Type B pancreatic cell (in vitro differentiated cells): Measurements from ENCODE around the gene NUDT8. TPM values are rescaled to one million over a fixed set of nuclear protein-coding genes. Genes with fewer than 3 reads are reported as not detected.

Experiments used
- DNase-seq: peaks from one replicate; pipeline ENCODE4 v3.0.0; 2021; ENCODE audit warnings: mixed read lengths; ENCODE audit not compliant: unreplicated experiment; ENCODE audit errors: extremely low spot score
- H3K27ac Mint-ChIP-seq: 2 replicates; pipeline ENCODE4 v1.8.0; 2021; ENCODE audit warnings: mild to moderate bottlenecking, mixed read lengths
- H3K27me3 Mint-ChIP-seq: 2 replicates; pipeline ENCODE4 v1.8.0; 2021; ENCODE audit warnings: mixed read lengths
- H3K36me3 Mint-ChIP-seq: 2 replicates; pipeline ENCODE4 v1.8.0; 2021; ENCODE audit warnings: mixed read lengths
- H3K4me1 Mint-ChIP-seq: one replicate; pipeline ENCODE4 v1.8.0; 2021; ENCODE audit warnings: mixed read lengths; ENCODE audit not compliant: unreplicated experiment
- H3K4me3 Mint-ChIP-seq: 2 replicates; pipeline ENCODE4 v1.8.0; 2021; ENCODE audit warnings: mild to moderate bottlenecking, mixed read lengths
- H3K9me3 Mint-ChIP-seq: 2 replicates; pipeline ENCODE4 v1.8.0; 2021; ENCODE audit warnings: mixed read lengths
- CTCF ChIP-seq: fragments of 200-600 bp; sonication (generic); conservative IDR thresholded peaks from 2 replicates; pipeline ENCODE4 v1.5.0; 2021; ENCODE audit warnings: antibody characterized with exemption, mild to moderate bottlenecking
- long read RNA-seq: library from polyadenylated mRNA; unstranded; transcript quantifications from one replicate; pipeline ENCODE4 v2.0.0, GENCODE V29; 2020
- total RNA-seq: library from RNA; stranded (reverse); gene quantifications from 2 replicates; pipeline ENCODE4 v1.2.1, GENCODE V29; 2021; ENCODE audit warnings: low replicate concordance

The NUDT8 gene
- 10.3 and 16.0 TPM in 2 replicates for total RNA-seq
- long read RNA-seq, partial matches to known transcripts = 1 of 3 reads
- long read RNA-seq, other reads (novel, unspliced or antisense) = 0 of 3 reads

GRCh38 chr11:67629386-67630227, at the start of gene NUDT8:
TSS of gene NUDT8 (minus strand) at chr11:67629937. CDS start at chr11:67629911, 26 bp downstream.
- no peak for DNase-seq
- Mint-ChIP-seq H3K4me3 (peak within 1 kb of the TSS; percentile 89), H3K36me3 (no peaks in the 10 kb centered on the region), H3K27me3 (no peaks in the 10 kb centered on the region), H3K9me3 (no peaks in the 10 kb centered on the region), H3K4me1 (no peaks in the 10 kb centered on the region), H3K27ac (peak within 1 kb of the TSS; percentile 89)
- peak; percentile 96 for TF ChIP-seq CTCF

- DNase-seq = no peak
- no peaks in the 10 kb centered on the region for H3K9me3 Mint-ChIP-seq
- no peak overlapping the region for H3K4me3 Mint-ChIP-seq
- peak overlapping the region; percentile 97 for H3K27ac Mint-ChIP-seq
- H3K36me3 Mint-ChIP-seq = no peaks in the 10 kb centered on the region
- TF ChIP-seq CTCF = no peak
- no peaks in the 10 kb centered on the region for H3K4me1 Mint-ChIP-seq
- H3K27me3 Mint-ChIP-seq = peaks cover 3% of the 10 kb centered on the region
These were observed 45.5 kb upstream of the NUDT8 start for GRCh38 chr11:67675058-67675747.

GRCh38 chr11:67674442-67674871, 44.7 kb upstream of the NUDT8 start, which contains the start of gene ALDH3B2:
TSS of gene ALDH3B2 (minus strand) at chr11:67674623. CDS start at chr11:67666935, 7,688 bp downstream.
- Mint-ChIP-seq H3K27ac (peak within 1 kb of the TSS; percentile 97), H3K4me3 (peak within 1 kb of the TSS; percentile 83), H3K9me3 (no peaks in the 10 kb centered on the region), H3K36me3 (no peaks in the 10 kb centered on the region), H3K4me1 (no peaks in the 10 kb centered on the region), H3K27me3 (peaks cover 3% of the 10 kb centered on the region)
- no peak for DNase-seq
- TF ChIP-seq CTCF = no peak

GRCh38 chr11:67673902-67674301, 44.2 kb upstream of the NUDT8 start:
- TF ChIP-seq CTCF = no peak
- no peaks in the 10 kb centered on the region for H3K36me3 Mint-ChIP-seq
- H3K4me1 Mint-ChIP-seq = no peaks in the 10 kb centered on the region
- peaks cover 3% of the 10 kb centered on the region for H3K27me3 Mint-ChIP-seq
- peak overlapping the region; percentile 65 for H3K27ac Mint-ChIP-seq
- H3K4me3 Mint-ChIP-seq = peak overlapping the region; percentile 83
- H3K9me3 Mint-ChIP-seq = no peaks in the 10 kb centered on the region
- DNase-seq = no peak

- Mint-ChIP-seq H3K27ac (peak overlapping the region; percentile 65), H3K9me3 (no peaks in the 10 kb centered on the region), H3K4me1 (no peaks in the 10 kb centered on the region), H3K27me3 (peaks cover 3% of the 10 kb centered on the region), H3K36me3 (no peaks in the 10 kb centered on the region), H3K4me3 (peak overlapping the region; percentile 21)
- TF ChIP-seq CTCF = no peak
- DNase-seq = no peak
These were observed 43.6 kb upstream of the NUDT8 start for GRCh38 chr11:67673358-67673757.
